ENCODE results near the gene CADM1. TPM values are rescaled to one million over a fixed set of nuclear protein-coding genes. Genes with fewer than 3 reads are reported as not detected.

CADM1 gene
- total and polyA plus RNA-seq, 8 donors = 6.3 to 38.8 (median 24.5) TPM

DNA sequence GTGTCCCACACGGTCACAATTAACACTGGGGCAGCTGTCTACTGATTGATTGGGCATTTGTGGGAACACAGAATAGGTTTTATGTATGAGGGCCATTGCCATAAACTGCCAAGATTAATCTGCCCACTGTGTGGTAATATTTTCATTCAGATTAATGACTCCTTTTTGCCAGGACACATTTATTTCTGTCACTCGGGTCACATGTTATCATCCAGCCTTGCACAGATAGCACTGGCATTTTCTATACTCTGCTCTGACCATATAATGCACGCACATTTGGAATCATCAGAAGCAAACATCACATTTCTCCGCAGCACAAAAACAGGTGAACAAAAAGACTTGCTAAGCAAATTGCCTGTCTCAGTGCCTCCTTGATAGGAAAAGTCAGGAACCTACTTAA is 138.3 kb downstream of the CADM1 start:
- no peak for FAIRE-seq
- intact Hi-C loops (cut with DNase I) = no loop called here
- DNase-seq = no peak

DNA sequence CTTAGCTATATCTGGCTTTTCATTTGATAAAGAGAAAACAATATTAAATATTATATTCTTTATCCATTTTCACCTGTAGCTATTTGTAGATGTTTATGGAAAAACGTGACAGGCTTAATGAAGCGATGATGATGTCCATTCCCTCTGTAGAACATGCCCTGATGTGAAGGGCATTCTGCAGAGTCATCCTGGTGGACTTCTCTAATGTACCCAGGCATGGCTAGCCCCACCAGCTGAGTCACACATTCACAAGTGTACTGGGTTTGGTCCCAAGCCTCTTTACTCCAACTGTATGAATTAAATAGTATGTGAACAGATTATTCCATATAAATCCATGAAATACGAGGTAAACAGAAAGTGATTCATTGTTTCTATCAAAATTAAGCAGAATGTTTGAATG is 139.3 kb downstream of the CADM1 start:
- no peak overlapping the region for H3K27ac ChIP-seq
- FAIRE-seq (no peak), ATAC-seq (no peak), DNase-seq (no peak)
- H3K27me3 ChIP-seq = no peaks in the 10 kb centered on the region
- TF ChIP-seq, protein P1, sequence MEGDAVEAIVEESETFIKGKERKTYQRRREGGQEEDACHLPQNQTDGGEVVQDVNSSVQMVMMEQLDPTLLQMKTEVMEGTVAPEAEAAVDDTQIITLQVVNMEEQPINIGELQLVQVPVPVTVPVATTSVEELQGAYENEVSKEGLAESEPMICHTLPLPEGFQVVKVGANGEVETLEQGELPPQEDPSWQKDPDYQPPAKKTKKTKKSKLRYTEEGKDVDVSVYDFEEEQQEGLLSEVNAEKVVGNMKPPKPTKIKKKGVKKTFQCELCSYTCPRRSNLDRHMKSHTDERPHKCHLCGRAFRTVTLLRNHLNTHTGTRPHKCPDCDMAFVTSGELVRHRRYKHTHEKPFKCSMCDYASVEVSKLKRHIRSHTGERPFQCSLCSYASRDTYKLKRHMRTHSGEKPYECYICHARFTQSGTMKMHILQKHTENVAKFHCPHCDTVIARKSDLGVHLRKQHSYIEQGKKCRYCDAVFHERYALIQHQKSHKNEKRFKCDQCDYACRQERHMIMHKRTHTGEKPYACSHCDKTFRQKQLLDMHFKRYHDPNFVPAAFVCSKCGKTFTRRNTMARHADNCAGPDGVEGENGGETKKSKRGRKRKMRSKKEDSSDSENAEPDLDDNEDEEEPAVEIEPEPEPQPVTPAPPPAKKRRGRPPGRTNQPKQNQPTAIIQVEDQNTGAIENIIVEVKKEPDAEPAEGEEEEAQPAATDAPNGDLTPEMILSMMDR (IDR thresholded peaks at IDR 0.05) = no peak
- H3K4me3 ChIP-seq = no peak overlapping the region
- no peaks in the 10 kb centered on the region for H3K9me3 ChIP-seq
- H3K36me3 ChIP-seq = no peaks in the 10 kb centered on the region
- H3K4me1 ChIP-seq = no peaks in the 10 kb centered on the region
- WGBS, 2 donors = 71 to 83% methylated on average over 3 of the region's 3 CpGs
- intact Hi-C loops (cut with DNase I) = no loop called here

More for the DNA sequence above, 138.3 kb downstream of the CADM1 start:
- Histone ChIP-seq H3K36me3 (no peaks in the 10 kb centered on the region), H3K9me3 (no peaks in the 10 kb centered on the region), H3K4me3 (no peak overlapping the region), H3K4me1 (no peaks in the 10 kb centered on the region), H3K27me3 (no peaks in the 10 kb centered on the region), H3K27ac (no peak overlapping the region)
- no peak for ATAC-seq
- 58 to 62% methylated on average over 4 of the region's 4 CpGs for WGBS, 2 donors
- TF ChIP-seq, protein P1 (IDR thresholded peaks at IDR 0.05) = no peak

DNA sequence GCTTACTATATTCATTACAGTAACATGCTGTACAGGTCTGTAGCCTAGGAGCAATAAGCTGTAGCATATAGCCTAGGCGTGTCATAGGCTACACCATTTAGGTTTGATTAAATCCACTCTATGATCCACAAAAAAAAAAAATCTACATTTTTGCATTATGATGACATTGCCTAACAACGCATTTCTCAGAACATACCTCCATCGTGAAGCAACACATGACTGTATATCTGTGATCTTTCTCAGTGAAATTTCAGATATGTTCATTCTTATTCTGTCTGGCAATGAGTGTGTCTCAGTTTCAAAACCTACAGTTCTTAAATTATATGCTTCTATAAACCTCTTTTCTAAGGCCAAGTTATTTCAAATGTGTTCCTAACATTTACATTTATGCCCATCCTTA is 140.3 kb downstream of the CADM1 start:
- ATAC-seq = no peak
- no peak overlapping the region for H3K27ac ChIP-seq
- no peak overlapping the region for H3K4me3 ChIP-seq
- DNase-seq = no peak
- no peak for FAIRE-seq
- no peaks in the 10 kb centered on the region for H3K27me3 ChIP-seq
- TF ChIP-seq, protein P1 (IDR thresholded peaks at IDR 0.05) = no peak
- no peaks in the 10 kb centered on the region for H3K9me3 ChIP-seq
- no peaks in the 10 kb centered on the region for H3K36me3 ChIP-seq
- H3K4me1 ChIP-seq = no peaks in the 10 kb centered on the region
- intact Hi-C loops (cut with DNase I) = no loop called here
- WGBS, 2 donors = 86 to 91% methylated on average over 3 of the region's 3 CpGs

DNA sequence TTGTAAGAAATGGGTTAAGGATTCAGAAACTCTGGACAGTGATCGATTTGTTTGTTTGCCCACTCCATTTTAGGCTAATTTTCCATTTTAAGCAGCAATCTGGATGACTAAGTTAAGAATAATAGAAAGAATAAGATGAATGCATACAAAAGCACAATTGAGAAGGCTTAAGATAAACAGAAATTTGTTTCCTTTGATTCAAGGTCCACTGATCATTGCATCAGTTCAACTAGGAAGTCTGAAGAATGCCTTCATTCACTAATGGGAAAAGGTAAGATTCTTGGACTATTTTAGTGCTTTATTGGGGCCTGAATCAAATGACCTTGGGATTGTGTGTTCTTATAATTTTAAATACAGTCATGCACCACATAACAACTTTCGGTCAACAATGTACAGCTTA is 140.8 kb downstream of the CADM1 start:
- no peaks in the 10 kb centered on the region for H3K9me3 ChIP-seq
- H3K4me3 ChIP-seq = no peak overlapping the region
- H3K4me1 ChIP-seq = no peaks in the 10 kb centered on the region
- DNase-seq (no peak), FAIRE-seq (no peak), ATAC-seq (no peak)
- intact Hi-C loops (cut with DNase I) = no loop called here
- H3K36me3 ChIP-seq = no peaks in the 10 kb centered on the region
- H3K27ac ChIP-seq = no peak overlapping the region
- TF ChIP-seq, protein P1 (IDR thresholded peaks at IDR 0.05) = no peak
- 54 to 58% methylated on average over 2 of the region's 2 CpGs for WGBS, 2 donors
- H3K27me3 ChIP-seq = no peaks in the 10 kb centered on the region

GRCh38 chr11:115362997-115363396 is 141.2 kb downstream of the CADM1 start:
- intact Hi-C loops (cut with DNase I) = no loop called here
- H3K4me3 ChIP-seq = no peak overlapping the region
- H3K4me1 ChIP-seq = no peaks in the 10 kb centered on the region
- H3K27ac ChIP-seq = no peak overlapping the region
- H3K27me3 ChIP-seq = no peaks in the 10 kb centered on the region
- H3K36me3 ChIP-seq = no peaks in the 10 kb centered on the region
- TF ChIP-seq, protein P1 (IDR thresholded peaks at IDR 0.05) = no peak
- no peaks in the 10 kb centered on the region for H3K9me3 ChIP-seq
- WGBS, 2 donors = 62 to 69% methylated on average over 6 of the region's 6 CpGs
- FAIRE-seq = no peak
- DNase-seq = no peak
- ATAC-seq = no peak
